GM10248 (cell line): ENCODE results near the gene KHDC1.
"Not testable (repeated sequence)": the region's sequence is repeated elsewhere in the genome, so short reads cannot be mapped to it uniquely, and the experiment has no call there.

Experiments
- CTCF ChIA-PET: fragments of 300-600 bp; sonication (Branson Sonifier 250); formaldehyde crosslinking; extraction: SDS; loops from one replicate; lab custom pipeline; 2021; ENCODE audit warnings: antibody characterized with exemption; lab: Yijun Ruan, JAX
- POLR2A ChIA-PET: fragments of 350-650 bp; sonication (Branson Sonifier 250); formaldehyde crosslinking; extraction: SDS; loops from one replicate; lab custom pipeline; 2020; ENCODE audit warnings: antibody characterized with exemption; lab: Yijun Ruan, JAX
- DNase-seq: peaks from one replicate; pipeline ENCODE4 v3.0.0; 2012; ENCODE audit errors: extremely low spot score
- CTCF ChIP-seq: IDR thresholded peaks from 2 replicates; pipeline ENCODE4 v1.5.1; 2012; ENCODE audit warnings: mild to moderate bottlenecking, low read depth; ENCODE audit errors: extremely low read depth, missing control alignments, control extremely low read depth

KHDC1 gene

GRCh38 chr6:73262671-73263569, at the start of gene KHDC1:
KHDC1 (minus strand) TSS chr6:73263196; CDS start chr6:73242517, 20,679 bp downstream.
- DNase-seq, result peak; percentile 82
- POLR2A ChIA-PET, result no interaction called here
- no peak for TF ChIP-seq CTCF
- CTCF ChIA-PET, result interaction anchor here (1.1 to 1.9 kb wide), 3 partner anchors 19 to 851 kb away, joined by 3 to 4 read pairs (median 3); no protein-coding TSS in a partner anchor

- DNase-seq, POLR2A ChIA-PET: not testable (repeated sequence)
- CTCF ChIA-PET, result interaction anchor here (2.0 kb wide), 1 partner anchor 78 kb away, joined by 6 read pairs; no protein-coding TSS in a partner anchor
These were observed 47.5 kb upstream of the KHDC1 start for GRCh38 chr6:73310503-73310845.

- ChIA-PET POLR2A (interaction anchor here (0.8 kb wide), 1 partner anchor 79 kb away, joined by 3 read pairs; no protein-coding TSS in a partner anchor), CTCF (interaction anchor here (0.9 to 5.0 kb wide), 8 partner anchors 9 to 900 kb away, joined by 3 to 38 read pairs (median 4); no protein-coding TSS in a partner anchor)
- peak; percentile 89 for DNase-seq
- TF ChIP-seq CTCF, result peak; percentile 68
These were observed 46.9 kb upstream of the KHDC1 start for GRCh38 chr6:73309785-73310502.

GRCh38 chr6:73309535-73309784, 46.5 kb upstream of the KHDC1 start:
- ChIA-PET CTCF (interaction anchor here (0.7 to 5.0 kb wide), 10 partner anchors 9 to 899 kb away, joined by 3 to 38 read pairs (median 4); no protein-coding TSS in a partner anchor), POLR2A (interaction anchor here (0.8 kb wide), 1 partner anchor 79 kb away, joined by 3 read pairs; no protein-coding TSS in a partner anchor)
- no peak for TF ChIP-seq CTCF
- no peak for DNase-seq

- no peak for TF ChIP-seq CTCF
- ChIA-PET POLR2A (interaction anchor here (0.8 kb wide), 1 partner anchor 80 kb away, joined by 3 read pairs; no protein-coding TSS in a partner anchor), CTCF (interaction anchor here (0.7 to 5.0 kb wide), 10 partner anchors 10 to 899 kb away, joined by 3 to 38 read pairs (median 4); no protein-coding TSS in a partner anchor)
- no peak for DNase-seq
These were observed 45.9 kb upstream of the KHDC1 start for GRCh38 chr6:73308712-73309534.

GRCh38 chr6:73303773-73304172, 40.8 kb upstream of the KHDC1 start:
- DNase-seq, POLR2A ChIA-PET: not testable (repeated sequence)
- CTCF ChIA-PET, result interaction anchor here (1.0 to 1.9 kb wide), 3 partner anchors 10 to 23 kb away, joined by 3 to 7 read pairs (median 3); no protein-coding TSS in a partner anchor

- no peak for DNase-seq
- CTCF ChIA-PET, result interaction anchor here (1.0 to 1.5 kb wide), 2 partner anchors 9 to 17 kb away, joined by 3 read pairs; no protein-coding TSS in a partner anchor
- POLR2A ChIA-PET, result no interaction called here
- TF ChIP-seq CTCF, result no peak
These were observed 39.3 kb upstream of the KHDC1 start for GRCh38 chr6:73302339-73302738.
